ENCODE data around the gene TKT.

TKT gene

DNA sequence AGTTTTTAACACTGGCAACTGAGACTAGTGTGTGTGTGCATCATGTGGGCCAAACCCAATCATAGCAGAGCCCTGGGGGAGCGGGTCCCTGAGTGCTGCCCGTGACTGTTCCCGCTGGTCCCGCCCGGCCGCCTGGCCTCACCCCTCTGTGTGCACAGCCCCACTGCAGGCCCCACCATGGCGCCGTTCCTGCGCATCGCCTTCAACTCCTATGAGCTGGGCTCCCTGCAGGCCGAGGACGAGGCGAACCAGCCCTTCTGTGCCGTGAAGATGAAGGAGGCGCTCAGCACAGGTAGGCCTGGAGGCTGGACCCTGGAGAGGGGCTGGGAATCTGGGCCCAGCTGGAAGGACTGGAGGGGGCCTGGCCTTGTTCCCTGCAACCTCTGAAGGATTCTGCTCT lies 77.6 kb downstream of the TKT start:
- no peak for DNase-seq (ENCODE audit: low spot score)

- DNase-seq (ENCODE audit: low spot score): no peak
Measured at GRCh38 chr3:53175613-53176540, 79.9 kb downstream of the TKT start.
